ENCODE data around the gene ABCC12. TPM values are rescaled to one million over a fixed set of nuclear protein-coding genes. Genes with fewer than 3 reads are reported as not detected.

The ABCC12 gene
- 0.46 TPM for total RNA-seq

GRCh38 chr16:48155926-48156789 is at the start of gene ABCC12:
ABCC12 (minus strand) TSS chr16:48155993; CDS start chr16:48146424, 9,569 bp downstream.

Other genes starting within 250 kb of the ABCC12 start
- gene LONP2, start 88.3 kb upstream of the ABCC12 start, total RNA-seq: 69.0 TPM
- 0.46 TPM for gene ABCC11, start 91.5 kb upstream of the ABCC12 start, total RNA-seq
- gene SIAH1, start 229.4 kb upstream of the ABCC12 start, total RNA-seq: 90.0 TPM